OCI-LY1 (cell line): ENCODE results near the gene TNS1.
"Not testable (repeated sequence)": the region's sequence is repeated elsewhere in the genome, so short reads cannot be mapped to it uniquely, and the experiment has no call there.

Experiments
- H2AFZ ChIP-seq: fragments of 200-600 bp; sonication (generic), shearing (Covaris generic); 2 replicates; pipeline ENCODE4 v1.6.0; 2014; ENCODE audit warnings: antibody characterized with exemption, mild to moderate bottlenecking, low read length
- H3F3A ChIP-seq: fragments of 200-600 bp; sonication (generic), shearing (Covaris generic); 2 replicates; pipeline ENCODE4 v1.6.0; 2014; ENCODE audit warnings: mild to moderate bottlenecking, antibody characterized with exemption, low read length, moderate library complexity; ENCODE audit not compliant: insufficient read depth
- H3K27ac ChIP-seq: fragments of 200-600 bp; sonication (generic); 2 replicates; pipeline ENCODE4 v1.5.1; 2014; ENCODE audit warnings: low read length, mixed run types, mild to moderate bottlenecking, low read depth; ENCODE audit not compliant: poor library complexity, severe bottlenecking
- H3K27me3 ChIP-seq: fragments of 200-600 bp; sonication (generic); 2 replicates; pipeline ENCODE4 v1.6.0; 2014; ENCODE audit warnings: antibody characterized with exemption, mild to moderate bottlenecking, low read length, moderate library complexity; ENCODE audit not compliant: insufficient read depth
- H3K36me3 ChIP-seq: fragments of 200-600 bp; sonication (generic); 2 replicates; pipeline ENCODE4 v1.6.1; 2014; ENCODE audit warnings: mild to moderate bottlenecking, antibody characterized with exemption, low read length, moderate library complexity, mixed read lengths; ENCODE audit not compliant: insufficient read depth
- H3K4me1 ChIP-seq: fragments of 200-600 bp; sonication (generic); 2 replicates; pipeline ENCODE4 v1.5.1; 2014; ENCODE audit warnings: mild to moderate bottlenecking, low read length, moderate library complexity; ENCODE audit not compliant: insufficient read depth, severe bottlenecking
- H3K4me2 ChIP-seq: fragments of 200-600 bp; sonication (generic), shearing (Covaris generic); 2 replicates; pipeline ENCODE4 v1.6.1; 2014; ENCODE audit warnings: low read length
- H3K4me3 ChIP-seq: fragments of 200-600 bp; sonication (generic); 2 replicates; pipeline ENCODE4 v1.5.1; 2014; ENCODE audit warnings: low read length, low read depth, mild to moderate bottlenecking, mixed read lengths; ENCODE audit not compliant: poor library complexity, severe bottlenecking
- H3K79me2 ChIP-seq: fragments of 200-600 bp; shearing (Covaris generic); 2 replicates; pipeline ENCODE4 v1.6.1; 2016; ENCODE audit warnings: mixed run types, low read length, mixed read lengths; ENCODE audit not compliant: insufficient read depth
- H3K9ac ChIP-seq: fragments of 200-600 bp; sonication (generic), shearing (Covaris generic); 2 replicates; pipeline ENCODE4 v1.6.1; 2014; ENCODE audit warnings: mild to moderate bottlenecking, low read length, mixed read lengths
- H3K9me2 ChIP-seq: fragments of 200-600 bp; sonication (generic), shearing (Covaris generic); 2 replicates; pipeline ENCODE4 v1.6.1; 2014; ENCODE audit warnings: low read depth, mild to moderate bottlenecking, low read length, mixed read lengths
- H3K9me3 ChIP-seq: fragments of 200-600 bp; shearing (Covaris generic); 2 replicates; pipeline ENCODE4 v1.6.1; 2014; ENCODE audit warnings: low read length, mixed read lengths
- H4K20me1 ChIP-seq: fragments of 200-600 bp; sonication (generic), shearing (Covaris generic); 2 replicates; pipeline ENCODE4 v1.6.0; 2016; ENCODE audit warnings: mild to moderate bottlenecking, low read length; ENCODE audit not compliant: insufficient read depth
- EZH2 ChIP-seq: fragments of 200-600 bp; sonication (generic), shearing (Covaris generic); IDR thresholded peaks from 2 replicates; pipeline ENCODE4 v1.8.0; 2017; ENCODE audit warnings: borderline replicate concordance, mixed run types, mild to moderate bottlenecking, antibody characterized with exemption, low read length, moderate library complexity, mixed read lengths
- TF ChIP-seq, protein P1 (sequence below): fragments of 200-600 bp; sonication (generic), shearing (Covaris generic); IDR thresholded peaks from 2 replicates; pipeline ENCODE4 v1.5.1; 2017; ENCODE audit warnings: mild to moderate bottlenecking, antibody characterized with exemption, low read length, moderate library complexity, mixed read lengths

Gene TNS1

DNA sequence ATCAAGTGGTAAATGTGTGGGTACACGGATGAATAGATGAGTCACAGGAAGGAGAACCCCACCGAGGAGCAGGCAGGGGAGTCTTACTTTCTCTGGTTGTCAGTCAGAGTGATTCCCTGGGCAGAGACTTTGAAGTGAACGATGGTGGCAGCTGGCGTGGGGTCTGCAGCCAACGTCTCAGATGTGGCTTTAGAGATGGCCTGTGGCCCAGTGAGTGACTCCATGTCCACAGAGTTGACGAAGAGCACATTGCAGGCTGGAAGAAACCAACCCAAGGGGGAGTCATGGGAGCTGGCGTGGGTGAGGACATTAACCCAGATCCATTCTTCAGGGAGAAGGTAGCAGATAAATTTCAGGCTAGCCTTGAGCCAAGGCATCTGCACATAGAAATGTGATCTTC, 193.1 kb downstream of the TNS1 start:
- no peaks in the 10 kb centered on the region for H3K9me3 ChIP-seq
- no peak overlapping the region for H3K9ac ChIP-seq
- H3K79me2 ChIP-seq = no peaks in the 10 kb centered on the region
- H3K4me3 ChIP-seq = no peak overlapping the region
- H3K4me1 ChIP-seq = no peaks in the 10 kb centered on the region
- TF ChIP-seq EZH2 = no peak
- TF ChIP-seq, protein P1, sequence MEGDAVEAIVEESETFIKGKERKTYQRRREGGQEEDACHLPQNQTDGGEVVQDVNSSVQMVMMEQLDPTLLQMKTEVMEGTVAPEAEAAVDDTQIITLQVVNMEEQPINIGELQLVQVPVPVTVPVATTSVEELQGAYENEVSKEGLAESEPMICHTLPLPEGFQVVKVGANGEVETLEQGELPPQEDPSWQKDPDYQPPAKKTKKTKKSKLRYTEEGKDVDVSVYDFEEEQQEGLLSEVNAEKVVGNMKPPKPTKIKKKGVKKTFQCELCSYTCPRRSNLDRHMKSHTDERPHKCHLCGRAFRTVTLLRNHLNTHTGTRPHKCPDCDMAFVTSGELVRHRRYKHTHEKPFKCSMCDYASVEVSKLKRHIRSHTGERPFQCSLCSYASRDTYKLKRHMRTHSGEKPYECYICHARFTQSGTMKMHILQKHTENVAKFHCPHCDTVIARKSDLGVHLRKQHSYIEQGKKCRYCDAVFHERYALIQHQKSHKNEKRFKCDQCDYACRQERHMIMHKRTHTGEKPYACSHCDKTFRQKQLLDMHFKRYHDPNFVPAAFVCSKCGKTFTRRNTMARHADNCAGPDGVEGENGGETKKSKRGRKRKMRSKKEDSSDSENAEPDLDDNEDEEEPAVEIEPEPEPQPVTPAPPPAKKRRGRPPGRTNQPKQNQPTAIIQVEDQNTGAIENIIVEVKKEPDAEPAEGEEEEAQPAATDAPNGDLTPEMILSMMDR = no peak
- no peaks in the 10 kb centered on the region for H3F3A ChIP-seq
- no peak overlapping the region for H3K27ac ChIP-seq
- no peak overlapping the region for H3K4me2 ChIP-seq
- no peaks in the 10 kb centered on the region for H3K36me3 ChIP-seq
- H3K27me3 ChIP-seq = no peaks in the 10 kb centered on the region
- H4K20me1 ChIP-seq = no peaks in the 10 kb centered on the region
- H3K9me2 ChIP-seq = no peaks in the 10 kb centered on the region
- H2AFZ ChIP-seq = no peak overlapping the region

DNA sequence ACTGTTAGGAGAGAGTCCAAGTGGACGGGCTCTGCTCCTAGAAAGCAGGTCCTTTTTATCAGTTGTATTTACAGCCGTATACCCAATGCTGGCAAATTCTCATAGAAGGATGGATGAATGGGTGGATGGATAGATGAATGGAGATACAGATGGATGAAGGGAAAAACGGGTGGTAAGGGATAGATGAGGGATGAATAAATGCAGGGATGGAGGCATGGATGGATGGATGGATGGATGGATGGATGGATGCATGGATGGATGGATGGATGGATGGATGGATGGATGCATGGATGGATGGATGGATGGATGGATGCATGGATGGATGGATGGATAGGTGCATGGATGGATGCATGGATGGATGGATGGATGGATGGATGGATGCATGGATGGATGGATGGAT, 193.8 kb downstream of the TNS1 start:
- H3K4me2 ChIP-seq, H3K27me3 ChIP-seq, H3K27ac ChIP-seq, H4K20me1 ChIP-seq, H3F3A ChIP-seq, H3K9ac ChIP-seq, H3K4me3 ChIP-seq, H2AFZ ChIP-seq, H3K9me2 ChIP-seq, H3K4me1 ChIP-seq, H3K79me2 ChIP-seq, H3K9me3 ChIP-seq, H3K36me3 ChIP-seq: not testable (repeated sequence)

DNA sequence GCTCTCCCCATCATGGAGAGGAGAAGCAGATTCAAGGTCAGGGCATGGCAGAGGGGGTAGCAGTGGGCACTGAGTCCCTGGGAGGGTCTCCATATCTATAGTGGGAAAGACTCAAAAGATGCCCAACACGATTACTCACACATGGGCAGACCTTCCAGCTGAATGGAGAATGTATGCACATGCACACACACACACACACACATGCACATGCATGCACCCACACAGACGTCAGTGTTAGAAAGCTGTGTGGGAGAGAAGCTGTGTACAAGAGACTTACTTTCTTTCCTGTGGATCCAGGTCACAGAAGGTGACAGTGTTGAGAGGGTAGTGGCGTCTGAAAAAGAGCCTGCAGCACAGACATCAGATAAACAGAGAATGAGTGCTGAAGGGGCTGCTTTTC, 194.5 kb downstream of the TNS1 start:
- Histone ChIP-seq H3K4me3 (no peak overlapping the region), H3K27ac (no peak overlapping the region), H2AFZ (no peak overlapping the region), H3K79me2 (no peaks in the 10 kb centered on the region), H3K9me3 (no peaks in the 10 kb centered on the region), H3F3A (no peaks in the 10 kb centered on the region), H3K9me2 (no peaks in the 10 kb centered on the region), H3K4me1 (no peaks in the 10 kb centered on the region), H3K4me2 (no peak overlapping the region), H3K27me3 (no peaks in the 10 kb centered on the region), H3K9ac (no peak overlapping the region), H3K36me3 (no peaks in the 10 kb centered on the region), H4K20me1 (no peaks in the 10 kb centered on the region)
- TF ChIP-seq EZH2 = no peak
- TF ChIP-seq, protein P1 = no peak

DNA sequence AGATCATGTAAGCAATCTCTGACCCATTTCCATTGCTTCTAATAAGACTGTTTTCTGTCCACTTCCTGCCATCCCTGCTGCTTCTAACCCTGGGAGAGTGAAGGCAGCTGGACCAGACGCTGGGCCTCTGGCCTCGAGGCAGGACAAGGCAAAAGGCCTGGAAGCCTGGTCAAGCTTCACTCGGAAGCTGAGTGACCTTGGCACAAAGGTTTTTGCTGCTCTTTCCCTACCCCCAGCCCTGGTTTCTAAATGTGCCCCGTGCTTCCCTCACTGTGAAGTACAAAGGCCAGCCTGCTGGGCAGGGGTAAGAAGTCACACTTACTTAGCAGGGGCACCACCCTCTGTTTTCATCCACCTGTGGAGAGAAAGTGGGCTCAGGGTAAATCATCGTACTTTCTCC, 195.0 kb downstream of the TNS1 start:
- Histone ChIP-seq H3K27ac (no peak overlapping the region), H3K79me2 (no peaks in the 10 kb centered on the region), H3K36me3 (no peaks in the 10 kb centered on the region), H3K9me2 (no peaks in the 10 kb centered on the region), H3F3A (no peaks in the 10 kb centered on the region), H3K4me1 (no peaks in the 10 kb centered on the region), H3K4me3 (no peak overlapping the region), H3K4me2 (no peak overlapping the region), H3K9ac (no peak overlapping the region), H3K9me3 (no peaks in the 10 kb centered on the region), H2AFZ (no peak overlapping the region), H4K20me1 (no peaks in the 10 kb centered on the region), H3K27me3 (no peaks in the 10 kb centered on the region)
- TF ChIP-seq EZH2 = no peak
- TF ChIP-seq, protein P1 = no peak
